H1 (cell line): Measurements from ENCODE around the gene GLT8D1. TPM values are rescaled to one million over a fixed set of nuclear protein-coding genes. Genes with fewer than 3 reads are reported as not detected.

ENCODE experiments used
- CTCF ChIA-PET: fragments of 300-600 bp; sonication (Branson Sonifier 250); formaldehyde crosslinking; loops from one replicate; lab custom pipeline; 2021; ENCODE audit not compliant: partially characterized antibody; lab: Charles Lee
- POLR2A ChIA-PET: fragments of 300-600 bp; sonication (Branson Sonifier 250); formaldehyde crosslinking; loops from one replicate; lab custom pipeline; 2021; ENCODE audit warnings: inconsistent platforms; ENCODE audit not compliant: partially characterized antibody; lab: Charles Lee
- DNase-seq, 2 experiments: peaks; one replicate each; pipeline versions ENCODE4 v3.0.0 to v3.0.0-alpha.2; 2010 to 2022; ENCODE audit warnings: low spot score in 2 of 2, low read depth in 1 of 2, mixed read lengths in 1 of 2
- FAIRE-seq: peaks from 2 replicates; lab custom pipeline; 2011; peaks lifted over from hg19 to GRCh38; lab: Jason Lieb, UNC
- H2AFZ ChIP-seq: 2 replicates; pipeline ENCODE4 v1.8.1; 2012; ENCODE audit warnings: low read length, inconsistent platforms
- H2AK5ac ChIP-seq: 2 replicates; pipeline ENCODE4 v1.6.1; 2013; ENCODE audit warnings: low read depth, low read length
- H2BK120ac ChIP-seq: replicated peaks from 2 replicates; pipeline ENCODE3; 2013; ENCODE audit warnings: low read depth, low read length, inconsistent platforms
- H2BK12ac ChIP-seq: 2 replicates; pipeline ENCODE4 v1.6.1; 2013; ENCODE audit warnings: low read depth, low read length
- H2BK15ac ChIP-seq: 2 replicates; pipeline ENCODE4 v1.6.1; 2013; ENCODE audit warnings: low read length
- H2BK20ac ChIP-seq: 2 replicates; pipeline ENCODE4 v1.6.1; 2013; ENCODE audit warnings: low read length
- H2BK5ac ChIP-seq: 2 replicates; pipeline ENCODE4 v1.6.1; 2013; ENCODE audit warnings: low read depth, low read length
- H3K14ac ChIP-seq: 2 replicates; pipeline ENCODE4 v1.6.1; 2013; ENCODE audit warnings: inconsistent platforms; ENCODE audit not compliant: insufficient read length
- H3K18ac ChIP-seq: 2 replicates; pipeline ENCODE4 v1.6.1; 2013; ENCODE audit warnings: low read length; ENCODE audit errors: extremely low read depth
- H3K23ac ChIP-seq: 2 replicates; pipeline ENCODE4 v1.6.1; 2013; ENCODE audit warnings: inconsistent platforms; ENCODE audit not compliant: insufficient read length
- H3K23me2 ChIP-seq: 2 replicates; pipeline ENCODE4 v1.6.1; 2013; ENCODE audit warnings: low read depth, low read length
- H3K27ac ChIP-seq: 2 replicates; pipeline ENCODE4 v1.6.1; 2011; ENCODE audit warnings: low read depth, low read length, inconsistent platforms
- H3K27me3 ChIP-seq, 4 experiments: replicated peaks in 1 of 4; 1 replicate in 1 of 4; 2 replicates in 3 of 4; pipeline versions ENCODE4 v1.6.1 to v1.8.1; 2011 to 2013; ENCODE audit warnings: low read length in 3 of 4, mild to moderate bottlenecking in 3 of 4, inconsistent platforms in 2 of 4, mixed read lengths in 2 of 4, moderate library complexity in 1 of 4; ENCODE audit not compliant: control insufficient read depth in 3 of 4, insufficient read depth in 3 of 4; ENCODE audit errors: extremely low read depth in 1 of 4
- H3K36me3 ChIP-seq, 4 experiments: 2 replicates each; pipeline versions ENCODE4 v1.6.1 to v1.8.1; 2011 to 2013; ENCODE audit warnings: mild to moderate bottlenecking in 4 of 4, low read length in 3 of 4, moderate library complexity in 2 of 4, control low read depth in 1 of 4, inconsistent platforms in 1 of 4; ENCODE audit not compliant: insufficient read depth in 4 of 4, control insufficient read depth in 2 of 4
- H3K4ac ChIP-seq: replicated peaks from 2 replicates; pipeline ENCODE3; 2013; ENCODE audit warnings: low read length, low read depth, mixed read lengths, inconsistent platforms; ENCODE audit not compliant: insufficient read length
- H3K4me1 ChIP-seq, 4 experiments: replicated peaks in 1 of 4; 1 replicate in 1 of 4; 2 replicates in 3 of 4; pipeline versions ENCODE4 v1.6.1 to v1.8.1; 2011 to 2013; ENCODE audit warnings: low read length in 3 of 4, inconsistent platforms in 2 of 4, mixed read lengths in 1 of 4; ENCODE audit not compliant: insufficient read depth in 4 of 4, control insufficient read depth in 3 of 4
- H3K4me2 ChIP-seq, 2 experiments: 2 replicates each; pipeline versions ENCODE4 v1.6.1 to v1.8.1; 2011 to 2013; ENCODE audit warnings: low read depth in 2 of 2, low read length in 2 of 2, control low read depth in 1 of 2, inconsistent platforms in 1 of 2, mild to moderate bottlenecking in 1 of 2; ENCODE audit not compliant: insufficient read depth in 1 of 2
- H3K4me3 ChIP-seq, 4 experiments: fragments of 200-600, 300-600 bp in 1 of 4; sonication (generic), shearing (Covaris generic), sonication (Bioruptor Twin) in 1 of 4; 2 replicates each; pipeline versions ENCODE4 v1.5.1 to v1.8.1; 2011 to 2016; ENCODE audit warnings: low read length in 4 of 4, low read depth in 3 of 4, control low read depth in 2 of 4, inconsistent platforms in 2 of 4, mild to moderate bottlenecking in 2 of 4, mixed read lengths in 1 of 4, moderate library complexity in 1 of 4; ENCODE audit not compliant: insufficient read depth in 2 of 4; ENCODE audit errors: extremely low read depth in 1 of 4
- H3K56ac ChIP-seq: replicated peaks from 2 replicates; pipeline ENCODE3; 2013; ENCODE audit warnings: low read depth, mild to moderate bottlenecking, mixed read lengths, low read length, inconsistent platforms; ENCODE audit not compliant: insufficient read length
- H3K79me1 ChIP-seq: 2 replicates; pipeline ENCODE4 v1.6.1; 2013; ENCODE audit warnings: low read depth, low read length, control low read depth
- H3K79me2 ChIP-seq, 2 experiments: 2 replicates each; pipeline versions ENCODE4 v1.6.1 to v1.8.1; 2012 to 2013; ENCODE audit warnings: low read length in 2 of 2, mild to moderate bottlenecking in 2 of 2, inconsistent platforms in 1 of 2; ENCODE audit not compliant: insufficient read depth in 2 of 2, control insufficient read depth in 1 of 2
- H3K9ac ChIP-seq, 4 experiments: replicated peaks in 1 of 4; 1 replicate in 1 of 4; 2 replicates in 3 of 4; pipeline versions ENCODE4 v1.6.1 to v1.8.1; 2011 to 2013; ENCODE audit warnings: low read depth in 3 of 4, low read length in 3 of 4, control low read depth in 2 of 4, mild to moderate bottlenecking in 2 of 4, moderate library complexity in 2 of 4, inconsistent platforms in 1 of 4; ENCODE audit errors: extremely low read depth in 1 of 4
- H3K9me3 ChIP-seq, 2 experiments: 2 replicates each; pipeline versions ENCODE4 v1.6.1 to v1.8.1; 2012 to 2013; ENCODE audit warnings: mild to moderate bottlenecking in 2 of 2, moderate library complexity in 2 of 2, control low read depth in 1 of 2, inconsistent platforms in 1 of 2, low read depth in 1 of 2, low read length in 1 of 2, mixed read lengths in 1 of 2; ENCODE audit not compliant: insufficient read depth in 2 of 2
- H4K20me1 ChIP-seq, 2 experiments: replicated peaks in 1 of 2; 2 replicates each; pipeline versions ENCODE3 to v1.8.1; 2011 to 2013; ENCODE audit warnings: inconsistent platforms in 2 of 2, low read length in 2 of 2, mild to moderate bottlenecking in 1 of 2; ENCODE audit not compliant: insufficient read depth in 2 of 2, control insufficient read depth in 1 of 2
- H4K5ac ChIP-seq: 2 replicates; pipeline ENCODE4 v1.6.1; 2013; ENCODE audit warnings: low read length, low read depth, mixed read lengths, inconsistent platforms; ENCODE audit not compliant: insufficient read length
- H4K8ac ChIP-seq: 2 replicates; pipeline ENCODE4 v1.8.0; 2013; ENCODE audit warnings: mild to moderate bottlenecking, moderate library complexity, low read length, inconsistent platforms; ENCODE audit not compliant: insufficient read depth; ENCODE audit errors: extremely low read depth
- H4K91ac ChIP-seq: replicated peaks from 2 replicates; pipeline ENCODE3; 2013; ENCODE audit warnings: low read length, mixed read lengths, inconsistent platforms; ENCODE audit not compliant: insufficient read length
- KDM1A ChIP-seq: fragments of 200-600, 300-600 bp; sonication (generic); IDR thresholded peaks from 2 replicates; pipeline ENCODE4 v1.7.1; 2016; ENCODE audit warnings: mild to moderate bottlenecking, low read length, borderline replicate concordance
- SRF ChIP-seq: IDR thresholded peaks from 2 replicates; pipeline ENCODE4 v1.6.1; 2011; ENCODE audit warnings: mild to moderate bottlenecking, low read depth, low read length, moderate library complexity
- WGBS, 2 experiments: shearing (Covaris generic) in 1 of 2; methylation state at CpG; one replicate each; pipeline versions ENCODE4 v1.1.6 to v1.1.7; 2013 to 2015; ENCODE audit warnings: low lambda C conversion rate in 2 of 2, mixed read lengths in 2 of 2, inconsistent platforms in 1 of 2, low coverage in 1 of 2, missing lambda C conversion rate in 1 of 2; ENCODE audit not compliant: insufficient replicate concordance in 2 of 2, insufficient coverage in 1 of 2, insufficient read length in 1 of 2; ENCODE audit errors: extremely low coverage in 1 of 2, missing lambda C conversion rate in 1 of 2; 5-methylcytosine and 5-hydroxymethylcytosine counted together
- polyA plus RNA-seq, 7 experiments: library from polyadenylated mRNA; depleted of rRNA in 3 of 7; stranded (reverse) in 5 of 7; unstranded in 2 of 7; fragments of >200 nt in 5 of 7; fragments of 200-250 nt in 2 of 7; gene quantifications; 1 replicate in 5 of 7; 2 replicates in 1 of 7; 4 replicates in 1 of 7; pipeline versions ENCODE4 v1.2.1 to v1.2.3, GENCODE V29; 2011 to 2013; ENCODE audit warnings: missing spikeins in 2 of 7, mixed read lengths in 2 of 7
- total RNA-seq: library from RNA; stranded (reverse); fragmentation: NEBNext Ultra II Directional; extraction: Animal tissue kit (Norgen Biotek cat#: 25700); gene quantifications from 2 replicates; pipeline ENCODE4 v1.2.1, GENCODE V29; 2021
- TF ChIP-seq, protein P1 (sequence below): IDR thresholded peaks from 2 replicates; pipeline ENCODE4 v1.6.1; 2012; ENCODE audit warnings: inconsistent platforms

The GLT8D1 gene
- total and polyA plus RNA-seq, 2 of the 8 experiments (the other 6 are each of a cell fraction or from before 2014, with no cell fraction given), result 29.0 to 33.6 TPM

DNA sequence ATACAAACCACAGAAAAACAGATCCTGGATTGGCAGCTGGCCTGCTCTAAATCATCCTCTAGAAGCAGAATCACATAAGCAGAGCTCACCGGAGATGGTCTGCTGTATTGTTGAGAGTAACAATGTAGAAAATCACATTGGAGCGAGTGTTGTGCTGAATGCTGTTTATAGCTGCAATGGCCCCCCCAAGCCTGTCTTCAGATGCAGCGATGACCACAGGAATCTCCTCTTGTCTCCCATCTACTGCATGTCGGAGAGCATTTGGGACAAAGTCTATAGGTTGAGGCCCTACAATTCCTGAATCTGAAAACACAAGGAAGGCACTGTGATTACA is 8.0 kb downstream of the GLT8D1 start:
- Histone ChIP-seq H3K18ac (no peak overlapping the region), H3K36me3 (peaks cover 31 to 56% (median 42%) of the 10 kb centered on the region in 4 experiments), H3K79me2 (peaks cover 0 to 4% of the 10 kb centered on the region in 2 experiments; a peak in 1 of 4 replicates), H3K4me3 (no peak overlapping the region), H3K4me2 (no peak overlapping the region), H3K14ac (no peak overlapping the region), H3K27me3 (no peaks in the 10 kb centered on the region), H3K9me3 (no peaks in the 10 kb centered on the region), H2BK15ac (no peak overlapping the region), H4K5ac (no peak overlapping the region), H2BK12ac (no peak overlapping the region), H2AK5ac (no peak overlapping the region), H3K27ac (no peak overlapping the region), H3K23me2 (no peaks in the 10 kb centered on the region), H4K91ac (no peak overlapping the region), H4K20me1 (peaks cover 7 to 13% of the 10 kb centered on the region in 2 experiments), H3K23ac (no peak overlapping the region), H3K9ac (no peak overlapping the region), H2BK20ac (no peak overlapping the region), H3K4me1 (no peaks in the 10 kb centered on the region), H2AFZ (no peak overlapping the region), H3K4ac (no peak overlapping the region), H2BK120ac (no peak overlapping the region), H4K8ac (no peak overlapping the region), H3K56ac (no peak overlapping the region), H3K79me1 (no peaks in the 10 kb centered on the region; the same call in 1 of the 2 replicates), H2BK5ac (no peak overlapping the region)
- peak in 1 of 2 experiments; percentile 20 for DNase-seq
- POLR2A ChIA-PET, result interaction anchor here (0.8 to 18.8 kb wide), 4 partner anchors 6 to 44 kb away, joined by 5 to 347 read pairs (median 226); partner anchors contain the start of genes GLT8D1, GNL3, PBRM1 and SPCS1
- WGBS, 2 experiments, result 90% methylated on average over 4 of the region's 4 CpGs; no CpG with 5 or more reads in 1 of the 2 experiments
- CTCF ChIA-PET, result no interaction called here
- no peak for TF ChIP-seq SRF
- TF ChIP-seq, protein P1, sequence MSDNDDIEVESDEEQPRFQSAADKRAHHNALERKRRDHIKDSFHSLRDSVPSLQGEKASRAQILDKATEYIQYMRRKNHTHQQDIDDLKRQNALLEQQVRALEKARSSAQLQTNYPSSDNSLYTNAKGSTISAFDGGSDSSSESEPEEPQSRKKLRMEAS, result no peak
- TF ChIP-seq KDM1A, result no peak
- FAIRE-seq, result no peak
